KG1 (cell line): Measurements from ENCODE around the gene LTBP2.
A peak's percentile ranks its signal among the peaks of the same experiment; 100 is the strongest.

ENCODE experiments used
- DNase-seq: peaks from one replicate; lab custom pipeline; 2025; lab: John Stamatoyannopoulos, UW

The LTBP2 gene

DNA sequence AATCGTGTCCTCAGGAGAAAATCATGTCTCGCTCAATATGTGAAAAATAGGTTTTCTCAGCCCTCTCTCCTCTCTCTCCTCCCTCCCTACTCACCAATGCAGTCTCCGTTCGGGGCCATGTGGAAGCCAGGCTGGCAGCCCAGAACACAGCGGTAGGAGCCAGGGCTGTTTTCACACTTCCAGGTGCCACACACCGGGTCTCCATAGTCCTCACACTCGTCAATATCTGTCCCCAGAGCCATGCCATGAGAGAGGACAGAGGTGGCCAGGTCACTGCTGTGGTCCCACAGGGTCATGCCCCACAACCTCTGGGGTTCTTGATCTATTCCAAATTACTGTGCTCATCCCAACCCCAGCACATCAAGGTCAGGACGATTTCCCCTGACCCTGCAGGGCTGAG, 105.0 kb downstream of the LTBP2 start:
- DNase-seq, result no peak

DNA sequence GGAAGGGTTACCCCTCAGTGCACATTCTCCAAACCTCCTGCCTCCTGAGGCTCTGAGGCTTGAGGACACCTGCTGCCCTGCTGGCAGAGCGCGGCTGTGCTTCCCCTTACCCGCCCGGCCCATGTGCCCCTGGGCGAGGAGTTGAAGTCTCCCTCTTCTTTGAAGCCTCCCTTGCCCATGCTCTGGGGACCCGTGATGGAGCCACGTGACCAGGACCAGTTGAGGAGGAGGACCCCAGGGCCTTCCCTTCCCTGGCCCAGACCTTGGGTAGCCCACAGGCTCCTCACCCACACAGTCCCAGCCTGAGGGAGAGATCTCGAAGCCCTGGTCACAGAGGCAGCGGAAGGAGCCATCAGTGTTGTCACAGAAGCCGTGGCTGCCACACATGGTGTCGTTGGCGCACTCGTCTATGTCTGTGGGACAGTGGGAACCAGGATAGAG, 105.6 kb downstream of the LTBP2 start:
- DNase-seq, result no peak

DNA sequence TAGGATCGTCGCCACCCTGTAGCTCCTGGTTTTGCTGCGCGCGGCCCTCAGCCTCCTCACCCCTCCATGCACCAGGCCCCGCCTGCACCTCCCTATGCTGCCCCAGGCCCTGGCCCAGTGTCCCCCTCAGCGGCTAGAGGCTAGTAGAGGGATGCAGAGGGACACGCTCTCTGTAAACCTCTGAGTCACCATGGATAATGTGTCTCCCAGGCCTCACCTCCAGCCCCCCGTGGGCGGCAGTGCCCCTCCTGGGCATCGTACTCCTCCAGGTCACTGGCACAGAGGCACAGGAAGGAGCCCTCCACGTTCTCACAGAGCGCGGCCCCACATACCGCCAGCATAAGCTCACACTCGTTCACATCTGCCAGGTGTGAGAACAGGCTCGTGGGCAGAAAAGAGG, 106.2 kb downstream of the LTBP2 start:
- DNase-seq, result no peak

DNA sequence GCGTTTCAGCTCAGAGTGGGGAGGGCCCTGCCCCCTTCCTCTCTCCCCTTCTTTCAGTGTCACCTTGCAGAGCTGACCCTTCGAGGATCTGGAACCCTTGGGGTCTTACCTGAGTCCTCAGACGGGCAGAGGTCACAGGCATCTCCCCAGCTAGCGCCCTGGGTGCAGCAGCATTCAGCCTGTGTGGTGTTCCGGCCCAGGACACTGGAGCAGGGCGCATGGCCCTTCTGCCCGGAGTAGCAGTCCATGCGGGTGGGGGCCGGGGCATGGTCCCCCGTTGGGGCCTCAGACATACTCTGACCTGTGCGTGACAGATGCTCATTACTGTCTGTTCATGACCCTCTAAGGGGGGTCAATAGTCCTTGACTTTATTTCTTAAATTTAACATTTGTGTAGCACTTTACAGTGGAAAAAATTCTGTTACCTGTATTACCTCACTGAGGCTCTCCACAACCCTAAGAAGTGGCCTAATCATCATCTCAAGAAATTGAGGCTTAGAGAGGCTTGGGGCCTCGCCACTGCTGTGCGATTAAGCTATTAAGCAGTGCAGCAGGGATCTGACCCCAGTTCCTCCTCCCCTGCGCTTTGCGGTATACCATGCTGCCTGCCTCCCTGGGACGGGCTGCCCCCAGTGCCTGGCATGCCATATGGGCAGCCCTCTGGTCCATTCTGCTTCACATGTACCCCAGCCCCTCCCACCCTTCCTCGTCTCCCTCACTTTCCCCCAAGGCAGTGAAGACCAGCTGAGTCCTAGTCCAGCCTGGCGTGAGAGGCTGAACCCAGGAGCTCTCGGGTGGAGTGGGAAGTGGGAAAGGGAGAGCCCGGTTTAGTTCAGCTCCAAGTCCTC, 106.9 kb downstream of the LTBP2 start:
- no peak for DNase-seq

DNA sequence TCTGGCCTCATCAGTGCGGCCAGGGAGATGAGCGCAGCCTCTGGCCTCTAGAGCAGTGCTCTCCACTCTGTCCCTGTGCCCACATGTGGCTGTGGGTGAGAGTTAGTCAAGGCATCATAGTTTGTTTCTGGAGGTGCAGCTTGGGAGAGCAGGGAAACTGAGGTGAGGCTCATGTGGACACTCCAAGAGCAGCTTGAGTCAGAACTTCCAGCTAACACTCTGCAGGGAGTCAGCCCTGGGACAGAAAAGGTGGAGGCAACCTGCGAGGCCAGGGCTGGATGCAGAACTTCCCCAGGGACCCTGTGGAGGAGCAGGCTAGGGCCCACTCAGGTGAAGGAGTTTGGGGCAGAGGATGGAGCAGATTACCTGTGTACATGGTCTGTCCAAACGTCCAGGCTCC, 107.6 kb downstream of the LTBP2 start:
- DNase-seq, result no peak

DNA sequence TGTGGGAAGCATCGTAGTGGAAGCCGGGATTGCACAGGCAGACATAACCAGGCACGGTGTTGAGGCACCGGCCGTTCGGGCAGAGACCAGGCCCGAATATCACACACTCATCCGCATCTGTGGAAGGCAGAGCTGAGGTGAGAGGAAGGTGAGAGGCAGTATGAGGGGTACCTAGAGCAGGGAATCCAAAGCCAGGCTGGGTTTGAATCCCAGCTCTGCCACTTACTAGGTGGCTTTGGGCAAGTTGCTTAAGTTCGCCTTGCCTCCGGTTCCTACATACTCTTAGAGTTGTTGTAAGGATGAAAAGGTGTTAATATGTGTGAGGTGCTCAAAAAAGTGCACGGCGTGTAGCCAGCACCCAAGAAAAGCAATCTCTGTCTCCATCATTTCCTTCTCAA, 108.1 kb downstream of the LTBP2 start:
- DNase-seq, result no peak

DNA sequence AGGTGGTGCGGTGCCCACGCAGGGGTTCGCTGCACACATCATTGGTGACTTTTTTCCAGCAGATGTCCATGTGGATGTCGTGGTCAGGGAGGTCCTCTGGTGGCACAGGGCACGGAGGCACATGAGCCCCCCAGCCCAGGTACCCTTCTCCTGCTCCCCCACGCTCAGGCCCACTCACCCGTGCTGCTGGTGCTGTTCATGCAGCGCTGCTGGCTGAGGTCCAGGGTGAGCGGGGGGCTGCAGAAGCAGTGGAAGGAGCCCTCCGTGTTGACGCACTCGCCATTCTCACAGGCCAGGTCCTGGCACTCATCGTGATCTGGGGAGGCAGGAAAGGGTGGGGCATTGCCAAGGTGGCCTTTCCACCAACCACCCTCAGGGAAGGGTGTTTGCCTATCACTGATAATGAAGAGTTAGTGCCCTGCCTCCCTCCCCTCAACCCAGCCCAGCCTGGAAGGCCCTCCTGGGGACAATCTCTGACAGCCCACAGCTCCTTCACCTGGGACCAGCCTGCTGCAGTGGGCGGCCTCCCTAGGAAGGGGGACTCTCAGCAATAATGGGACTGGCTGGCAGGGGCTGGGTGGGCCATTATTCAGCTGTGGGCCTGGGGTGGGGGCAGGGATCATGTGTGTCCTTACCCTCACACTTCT, 108.6 kb downstream of the LTBP2 start:
- DNase-seq, result no peak

DNA sequence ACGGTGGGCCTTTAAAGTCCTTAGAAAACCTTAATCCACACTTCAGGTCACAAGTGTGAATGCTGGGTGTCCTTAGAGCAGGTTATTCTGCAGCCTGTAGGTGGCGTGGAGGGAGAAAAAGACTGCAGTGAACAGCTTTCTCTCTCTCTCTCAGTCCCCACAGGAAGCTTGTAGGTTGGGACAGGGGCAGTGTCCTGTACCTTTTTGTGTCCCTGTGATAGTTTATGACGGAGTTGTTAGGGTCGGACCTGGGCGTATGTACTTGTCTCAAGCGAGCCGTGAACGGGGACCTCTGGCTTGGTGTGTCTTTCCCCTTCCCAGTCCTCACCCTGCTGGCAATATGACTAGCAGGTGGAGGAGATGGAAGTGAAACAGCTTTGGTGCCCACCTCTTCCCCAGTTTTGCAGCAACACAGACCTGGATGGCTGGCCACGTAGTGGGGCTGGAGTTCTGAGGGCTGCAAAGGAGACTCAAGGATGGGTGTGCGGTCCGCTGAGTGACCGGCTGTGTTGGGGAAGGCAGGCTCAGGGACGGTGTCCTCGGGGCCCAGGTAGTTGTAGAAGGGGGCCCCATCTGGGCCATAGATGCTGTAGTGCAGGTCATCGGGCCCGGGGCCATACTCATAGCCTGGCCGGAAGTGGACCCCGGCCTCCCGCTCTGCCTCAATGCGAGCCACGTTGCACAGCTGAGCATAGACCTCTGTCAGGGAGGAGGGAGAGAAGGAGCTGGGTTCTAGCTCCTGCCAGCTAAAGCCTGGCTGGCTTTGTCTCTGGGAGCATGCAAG, 109.6 kb downstream of the LTBP2 start:
- no peak for DNase-seq

DNA sequence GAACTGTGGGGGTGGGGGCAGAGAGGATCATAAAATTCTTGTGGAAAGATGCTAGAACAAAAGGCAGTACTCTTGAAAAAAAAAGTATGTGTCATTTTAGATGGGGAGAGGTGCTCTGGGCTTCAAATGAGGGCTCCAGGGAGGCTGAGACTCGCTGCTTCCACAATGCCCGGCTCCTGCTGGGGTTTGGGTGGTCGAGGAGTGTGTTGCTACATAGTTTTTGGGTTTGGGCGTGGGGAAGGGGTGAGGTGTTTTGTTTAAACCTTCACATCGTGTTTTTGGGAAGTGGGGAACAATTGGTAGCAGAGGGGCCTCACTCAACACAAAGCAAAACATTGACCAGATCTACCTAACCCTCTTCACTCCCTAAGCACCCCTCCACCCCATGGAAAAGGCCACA, 110.3 kb downstream of the LTBP2 start:
- no peak for DNase-seq

DNA sequence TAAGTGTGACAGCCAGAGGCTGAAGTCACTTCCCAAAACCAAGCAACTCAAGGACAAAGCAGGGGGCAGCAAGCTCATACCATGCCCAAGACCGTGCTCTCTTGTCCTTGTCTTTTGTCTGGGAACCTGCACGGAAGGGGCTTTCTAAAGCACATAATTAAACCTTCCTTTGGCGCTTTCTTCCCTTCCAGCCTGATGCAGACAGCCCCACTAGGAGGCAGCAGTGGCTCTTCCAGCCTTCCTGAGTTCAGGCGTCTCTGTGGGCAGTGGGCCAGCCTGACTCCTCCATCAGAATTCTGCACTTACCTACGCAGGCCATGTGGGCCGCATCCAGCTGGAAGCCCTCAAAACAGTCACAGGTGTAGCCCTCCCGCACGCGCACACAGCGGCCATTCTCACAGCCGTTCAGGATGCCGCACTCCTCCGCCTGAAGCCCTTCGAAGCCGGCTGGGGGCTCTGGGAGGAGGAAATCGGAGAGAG, 110.9 kb downstream of the LTBP2 start:
- DNase-seq, result no peak

DNA sequence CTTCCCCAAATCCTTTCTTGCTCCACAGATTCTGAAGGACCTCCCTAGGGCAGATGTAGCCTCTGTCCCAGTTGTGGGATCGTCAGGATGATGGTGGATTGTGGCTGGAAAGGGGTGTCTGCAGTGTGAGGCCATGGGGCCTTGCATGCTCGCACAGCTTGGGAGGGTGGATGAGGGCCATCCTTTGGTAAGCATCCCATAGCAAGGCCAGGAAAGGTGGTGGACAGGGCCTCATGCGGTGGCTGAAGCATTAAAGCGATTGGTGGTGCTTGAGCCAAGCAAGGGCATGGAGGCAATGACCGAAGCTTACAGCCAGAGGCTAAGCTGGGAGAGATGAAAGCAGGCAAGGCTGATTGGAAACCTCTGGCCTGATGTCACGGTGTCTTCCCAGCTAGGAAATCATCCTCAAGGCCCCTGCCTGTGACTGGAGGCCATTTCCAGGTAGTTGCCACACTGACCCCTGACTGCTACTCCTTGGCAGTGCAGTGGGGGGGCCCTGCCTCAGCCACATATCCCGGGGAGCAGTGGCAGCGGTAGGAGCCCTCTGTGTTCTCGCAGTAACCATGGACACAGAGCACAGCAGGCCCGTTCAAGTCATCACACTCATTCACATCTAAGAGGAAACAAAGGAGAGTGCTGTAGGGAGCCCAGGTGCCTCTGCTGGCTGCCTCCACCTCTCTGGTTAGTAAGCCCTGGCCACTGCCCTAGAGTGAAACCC, 111.5 kb downstream of the LTBP2 start:
- no peak for DNase-seq

DNA sequence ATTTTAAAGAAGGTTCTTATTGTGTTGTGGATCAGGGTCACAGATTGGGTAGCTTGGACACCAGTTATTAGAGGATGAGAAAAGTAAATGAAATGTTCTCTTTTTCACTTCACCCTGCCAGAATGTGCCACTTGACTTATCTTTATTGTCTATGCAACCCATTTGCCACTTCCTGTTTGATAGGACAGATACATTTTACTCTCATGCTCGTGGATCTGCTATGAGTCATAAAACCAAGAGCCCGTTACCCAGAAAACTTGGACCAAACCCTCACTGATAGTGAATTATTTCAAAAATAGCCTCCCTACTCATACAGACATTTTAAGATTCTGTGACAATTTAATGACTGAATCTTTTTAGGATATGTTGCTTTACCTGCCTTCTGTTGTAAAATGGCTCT, 116.7 kb downstream of the LTBP2 start:
- DNase-seq, result no peak

DNA sequence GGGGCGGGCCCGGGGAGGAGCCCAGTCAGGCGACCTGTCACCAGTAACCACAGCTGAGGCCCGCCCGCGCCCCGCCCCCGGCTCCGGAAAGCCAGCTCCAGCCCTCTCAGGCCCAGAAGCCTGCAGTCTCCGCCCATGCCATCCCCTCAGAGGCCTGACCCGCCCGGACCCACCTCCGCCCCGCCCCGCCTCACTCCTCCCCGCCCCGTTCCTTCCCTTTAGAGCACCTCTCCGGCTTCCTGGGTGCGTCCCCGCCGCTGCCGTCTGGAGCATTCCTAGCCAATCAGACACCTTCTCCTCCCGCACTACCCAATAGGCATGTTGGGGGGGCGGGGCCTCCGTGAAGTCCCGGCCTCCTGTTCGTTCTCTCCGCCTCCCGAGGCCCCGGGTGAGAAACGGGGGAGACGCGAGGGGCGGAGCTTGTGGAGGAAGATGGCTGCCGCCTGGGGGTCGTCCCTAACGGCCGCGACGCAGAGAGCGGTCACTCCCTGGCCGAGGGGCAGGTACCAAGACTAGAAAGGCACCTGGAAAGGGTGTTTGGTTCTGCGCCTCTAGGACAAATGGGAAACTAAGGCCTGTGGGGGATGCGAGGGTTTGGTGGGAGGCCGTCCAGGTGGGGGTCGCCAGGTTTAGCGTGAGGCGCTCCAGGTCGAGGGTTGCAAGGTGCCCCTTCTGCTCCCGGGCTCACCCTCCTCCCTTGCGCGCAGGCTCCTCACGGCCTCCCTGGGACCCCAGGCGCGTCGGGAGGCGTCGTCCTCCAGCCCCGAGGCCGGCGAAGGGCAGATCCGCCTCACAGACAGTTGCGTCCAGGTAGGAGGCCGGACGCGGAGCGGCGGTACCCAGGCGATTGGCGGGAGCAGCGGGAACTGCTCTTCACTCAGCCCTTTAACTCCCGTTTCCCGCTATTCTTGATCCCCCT, 118.4 kb downstream of the LTBP2 start, which contains the start of gene ISCA2:
Gene ISCA2, plus strand, starts transcription at position 423 of the 919 bp plus-strand sequence. Its CDS starts 10 bp downstream, at position 433.
- DNase-seq, result peak; percentile 99

DNA sequence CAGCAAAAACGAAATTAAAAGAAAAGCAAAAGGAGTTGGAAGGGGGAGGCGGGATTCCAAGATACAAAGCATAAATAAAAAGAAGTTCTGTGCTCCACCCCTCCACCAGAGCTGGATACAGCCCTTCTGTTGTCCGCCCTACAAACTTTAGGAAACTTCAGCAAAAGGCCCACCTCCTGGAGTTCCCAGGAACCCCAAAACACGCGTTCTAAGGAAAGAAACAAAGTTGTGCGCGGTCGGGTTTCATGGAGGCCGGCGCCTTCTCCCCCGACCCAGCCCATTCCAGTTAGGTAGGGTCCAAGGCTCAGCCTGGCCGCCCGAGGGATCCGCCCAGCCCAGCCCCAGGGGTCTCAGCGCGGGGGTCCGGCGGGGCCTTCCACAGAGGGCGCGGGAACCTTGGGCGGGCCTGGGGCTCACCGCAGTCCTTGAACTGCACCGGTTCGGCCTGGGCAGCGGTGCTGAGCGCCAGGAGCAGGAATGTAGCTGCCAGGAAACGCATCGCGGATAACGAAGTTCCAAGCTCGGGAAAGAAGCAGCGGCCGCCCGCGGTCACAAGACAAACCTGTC, 119.2 kb downstream of the LTBP2 start, which contains the start of gene NPC2:
Gene NPC2, minus strand, starts transcription at position 530 of the 567 bp plus-strand sequence. Its CDS starts 31 bp downstream, at position 499.
- no peak for DNase-seq

DNA sequence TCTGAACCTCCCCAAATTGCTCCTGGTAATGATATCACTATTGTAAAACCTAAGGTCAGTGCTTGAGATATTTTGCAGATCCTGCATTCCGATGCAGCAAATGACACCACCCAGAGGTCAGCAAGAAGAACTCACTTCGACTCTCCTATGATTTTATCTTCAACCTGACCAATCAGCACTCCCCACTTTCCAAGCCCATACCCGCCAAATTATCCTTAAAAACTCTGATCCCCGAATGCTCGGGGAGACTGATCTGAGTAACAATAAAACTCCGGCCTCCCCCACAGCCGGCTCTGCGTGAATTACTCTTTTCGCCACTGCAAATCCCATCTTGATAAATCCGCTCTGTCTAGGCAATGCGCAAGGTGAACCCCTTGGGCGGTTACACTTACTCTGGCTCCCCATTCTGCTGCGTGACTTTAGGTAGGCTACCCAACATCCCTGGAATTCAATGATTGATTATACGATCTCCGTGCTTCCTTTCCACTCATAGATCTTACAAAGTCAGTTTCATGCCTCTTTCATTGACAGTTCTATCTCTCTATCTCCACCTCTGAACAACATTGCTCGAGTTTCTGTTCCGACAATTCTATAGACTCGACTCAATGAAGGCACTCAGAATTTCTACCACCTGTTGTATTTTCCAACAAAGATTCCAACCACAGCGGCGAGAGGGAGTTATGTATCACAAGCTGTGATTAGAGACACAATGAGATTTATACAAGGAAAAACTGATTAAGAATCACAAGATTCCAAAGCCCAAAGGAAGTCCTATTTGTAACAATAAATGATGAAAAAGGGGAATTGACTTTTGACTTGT, 119.9 kb downstream of the LTBP2 start:
- peak; percentile 32 for DNase-seq

DNA sequence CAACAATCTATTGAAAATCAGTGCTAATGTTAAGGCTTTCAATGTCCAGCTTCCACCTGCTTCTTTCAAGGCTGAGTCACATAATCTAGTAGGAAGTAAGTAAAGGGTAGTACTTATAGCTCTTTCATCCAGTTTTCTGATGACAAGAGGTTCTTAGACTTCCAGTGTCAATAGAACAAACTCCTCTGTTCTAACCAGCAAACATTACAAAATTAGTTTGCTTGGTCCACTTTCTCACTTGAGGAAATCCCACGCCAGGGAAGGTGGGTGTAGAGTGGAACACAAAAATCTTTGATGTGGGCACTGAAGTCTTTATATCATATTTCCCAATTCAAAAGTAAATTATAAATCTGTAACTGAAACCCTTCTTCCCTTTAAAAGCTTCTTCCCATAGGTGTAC, 121.6 kb downstream of the LTBP2 start:
- DNase-seq, result no peak

DNA sequence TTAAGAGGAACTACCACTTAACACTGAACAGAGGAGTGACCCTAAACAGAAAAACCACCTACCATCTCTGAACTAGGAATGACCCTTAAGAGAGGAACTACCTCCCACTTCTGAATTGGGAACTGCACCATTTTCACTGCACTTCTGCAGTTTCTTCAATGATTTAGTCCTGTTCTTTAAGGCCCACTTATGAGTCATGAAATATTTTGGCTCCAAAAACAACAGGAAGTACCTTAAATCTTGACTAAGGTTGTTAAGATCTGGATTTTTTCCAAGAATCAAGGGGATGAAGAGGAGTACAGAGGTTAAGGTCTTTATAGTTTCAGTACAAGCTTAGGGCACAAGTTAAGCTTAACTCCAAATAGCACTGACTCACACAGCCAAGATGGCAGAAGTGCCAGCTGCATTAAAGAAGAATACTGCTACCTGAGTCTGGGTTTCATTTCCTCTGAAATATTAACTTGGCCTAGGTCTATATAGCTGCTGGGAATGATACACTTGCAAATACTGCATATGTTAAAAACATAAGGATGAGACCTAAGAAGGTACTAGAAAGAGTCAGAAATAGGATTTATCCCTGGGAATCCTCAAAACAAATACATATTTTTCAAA, 123.1 kb downstream of the LTBP2 start:
- DNase-seq, result peak; percentile 21

DNA sequence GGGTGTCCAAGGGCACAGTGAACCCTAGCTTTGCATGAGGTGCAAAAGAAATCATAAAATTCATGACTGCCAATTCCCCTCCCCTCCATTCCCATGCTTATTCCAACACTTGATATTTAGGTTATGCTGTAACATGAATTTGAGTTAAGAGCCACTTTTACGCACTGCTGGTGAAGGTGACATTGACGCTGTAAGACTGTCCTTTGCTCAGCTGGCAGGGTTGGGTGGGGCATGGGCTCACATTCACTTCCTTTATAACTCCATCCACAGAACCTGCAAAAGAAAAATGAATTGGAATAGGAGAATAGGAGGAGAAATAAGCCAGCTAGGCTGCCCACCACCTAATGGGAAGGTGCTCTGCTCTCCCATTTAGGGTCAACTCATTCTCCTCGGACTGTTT, 125.9 kb downstream of the LTBP2 start:
- DNase-seq, result no peak

DNA sequence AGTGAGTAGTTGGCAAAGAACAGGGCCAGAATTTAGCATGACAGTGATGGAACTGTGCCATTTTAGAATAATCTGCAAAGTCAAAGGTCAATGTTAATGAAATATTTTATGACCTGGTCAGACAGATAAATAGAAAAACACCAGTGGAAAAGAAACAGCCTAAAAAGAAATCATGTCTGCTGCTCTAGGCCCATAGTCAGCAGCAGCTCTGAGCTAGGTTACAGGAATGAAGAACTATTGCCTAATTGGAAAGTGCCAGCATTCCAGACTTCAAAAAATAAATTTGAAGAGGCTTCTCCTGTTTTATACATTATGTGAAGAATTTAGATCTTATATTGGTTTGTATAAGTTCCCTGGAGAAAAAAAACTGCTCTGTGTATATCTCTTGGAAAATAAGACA, 128.7 kb downstream of the LTBP2 start:
- no peak for DNase-seq
